Large intestine (tissue), 3 donors: ENCODE data around the gene PLEKHG4B. TPM values are rescaled to one million over a fixed set of nuclear protein-coding genes. Genes with fewer than 3 reads are reported as not detected.
"Not testable (repeated sequence)": the region's sequence is repeated elsewhere in the genome, so short reads cannot be mapped to it uniquely, and the experiment has no call there.

Source experiments
- DNase-seq, 2 donors: peaks; one replicate each; pipeline versions ENCODE4 v3.0.0 to v3.0.0-alpha.2; 2013
- H3K27ac ChIP-seq: one replicate; pipeline ENCODE4 v1.5.1; 2013; ENCODE audit warnings: low read length
- H3K27me3 ChIP-seq: 2 replicates; pipeline ENCODE4 v1.6.1; 2013; ENCODE audit warnings: low read length; ENCODE audit not compliant: control insufficient read depth, insufficient read depth
- H3K36me3 ChIP-seq: 2 replicates; pipeline ENCODE4 v1.6.1; 2013; ENCODE audit warnings: low read length; ENCODE audit not compliant: control insufficient read depth, insufficient read depth
- H3K4me1 ChIP-seq: one replicate; pipeline ENCODE4 v1.6.1; 2013; ENCODE audit warnings: low read length; ENCODE audit not compliant: control insufficient read depth, insufficient read depth
- H3K4me3 ChIP-seq: one replicate; pipeline ENCODE4 v1.5.1; 2013; ENCODE audit warnings: low read length
- H3K9me3 ChIP-seq: one replicate; pipeline ENCODE4 v1.6.1; 2013; ENCODE audit warnings: mild to moderate bottlenecking, low read depth, low read length, moderate library complexity; ENCODE audit not compliant: control insufficient read depth
- WGBS: methylation state at CpG from one replicate; pipeline ENCODE4 v1.1.5; 2013; ENCODE audit warnings: low lambda C conversion rate; ENCODE audit not compliant: insufficient coverage; 5-methylcytosine and 5-hydroxymethylcytosine counted together
- polyA plus RNA-seq: library from polyadenylated mRNA; unstranded; fragments of 120-200 nt; gene quantifications from one replicate; pipeline ENCODE4 v1.2.1, GENCODE V29; 2013

The PLEKHG4B gene
- polyA plus RNA-seq, 1 donor: 2.0 TPM

GRCh38 chr5:196350-196749 lies 104.4 kb downstream of the PLEKHG4B start:
- peaks cover 15% of the 10 kb centered on the region for H3K27me3 ChIP-seq
- H3K4me1 ChIP-seq: peaks cover 2% of the 10 kb centered on the region
- H3K27ac ChIP-seq: no peak overlapping the region
- no CpG with 5 or more reads among the region's 10 CpGs for WGBS
- no peaks in the 10 kb centered on the region for H3K9me3 ChIP-seq
- H3K36me3 ChIP-seq: peaks cover 2% of the 10 kb centered on the region
- DNase-seq: no peak
- H3K4me3 ChIP-seq: no peak overlapping the region

DNA sequence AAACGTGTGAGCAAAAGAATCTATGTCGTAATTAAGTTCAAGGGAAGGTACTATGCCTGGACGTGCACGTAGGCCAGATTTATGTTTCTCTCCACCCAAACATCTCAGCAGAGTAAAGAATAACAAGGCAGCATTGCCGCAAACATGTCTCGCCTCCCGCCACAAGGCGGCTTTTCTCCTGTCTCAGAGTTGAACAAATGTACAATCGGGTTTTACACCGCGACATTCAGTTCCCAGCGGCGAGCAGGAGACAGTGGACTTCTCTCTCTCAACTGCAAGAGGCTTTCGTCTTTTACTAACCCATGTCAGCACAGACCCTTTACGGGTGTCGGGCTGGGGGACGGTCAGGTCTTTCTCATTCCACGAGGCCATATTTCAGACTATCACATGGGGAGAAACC lies 105.1 kb downstream of the PLEKHG4B start:
- H3K27ac ChIP-seq, DNase-seq, H3K4me3 ChIP-seq, H3K9me3 ChIP-seq, H3K36me3 ChIP-seq, H3K4me1 ChIP-seq: not testable (repeated sequence)
- H3K27me3 ChIP-seq: peaks cover 10% of the 10 kb centered on the region
- WGBS: no CpG with 5 or more reads among the region's 18 CpGs

- WGBS: no CpG with 5 or more reads among the region's 12 CpGs
- no peaks in the 10 kb centered on the region for H3K9me3 ChIP-seq
- H3K27ac ChIP-seq: no peak overlapping the region
- peaks cover 2% of the 10 kb centered on the region for H3K36me3 ChIP-seq
- H3K27me3 ChIP-seq: peaks cover under 1% of the 10 kb centered on the region
- no peak overlapping the region for H3K4me3 ChIP-seq
- no peaks in the 10 kb centered on the region for H3K4me1 ChIP-seq
- no peak for DNase-seq
Measured at GRCh38 chr5:197892-198489, 106.0 kb downstream of the PLEKHG4B start.

DNA sequence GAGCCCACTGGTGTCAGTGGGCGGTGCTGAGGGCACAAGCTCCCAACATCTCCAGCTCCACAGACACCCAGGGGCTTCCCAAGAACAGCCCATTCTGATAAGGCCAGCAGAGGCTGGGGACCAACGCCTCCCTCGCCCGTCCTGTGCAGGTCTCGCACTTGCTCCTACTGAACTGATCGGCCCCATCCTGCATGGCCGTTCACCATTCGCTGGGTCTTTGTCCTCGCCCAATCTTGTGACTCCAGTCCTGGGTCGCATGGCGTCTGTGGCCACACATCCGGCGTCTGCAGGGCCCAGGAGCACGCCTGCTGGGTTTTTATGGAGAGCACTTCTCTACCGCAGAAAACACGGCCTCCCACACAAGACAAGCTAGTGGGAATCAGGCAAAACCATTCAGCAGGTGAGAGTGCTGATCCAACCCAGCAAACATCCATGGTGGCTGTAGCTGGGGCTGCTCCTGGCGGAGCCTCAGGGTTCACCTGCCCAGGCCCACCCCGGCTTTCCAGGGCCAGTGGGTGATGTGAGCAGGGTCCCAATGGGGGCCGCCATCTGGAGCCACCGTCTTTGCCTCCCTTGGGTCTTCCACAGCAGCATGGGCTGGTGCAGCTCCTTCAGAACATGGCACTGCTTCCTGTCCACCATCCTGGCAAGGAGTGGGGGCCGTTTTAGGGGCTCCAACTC lies 106.7 kb downstream of the PLEKHG4B start:
- H3K27ac ChIP-seq: no peak overlapping the region
- 80% methylated on average over 1 of the region's 21 CpGs for WGBS
- no peaks in the 10 kb centered on the region for H3K4me1 ChIP-seq
- no peak overlapping the region for H3K4me3 ChIP-seq
- H3K36me3 ChIP-seq: peaks cover 7% of the 10 kb centered on the region
- H3K27me3 ChIP-seq: no peaks in the 10 kb centered on the region
- no peak for DNase-seq
- H3K9me3 ChIP-seq: no peaks in the 10 kb centered on the region

GRCh38 chr5:199197-199949 lies 107.4 kb downstream of the PLEKHG4B start:
- Histone ChIP-seq H3K9me3 (no peaks in the 10 kb centered on the region), H3K36me3 (peaks cover 13% of the 10 kb centered on the region), H3K27me3 (no peaks in the 10 kb centered on the region), H3K4me1 (no peaks in the 10 kb centered on the region), H3K27ac (no peak overlapping the region), H3K4me3 (no peak overlapping the region)
- no peak for DNase-seq
- WGBS: no CpG with 5 or more reads among the region's 16 CpGs

GRCh38 chr5:199950-200645 lies 108.1 kb downstream of the PLEKHG4B start:
- Histone ChIP-seq H3K4me3 (no peak overlapping the region), H3K9me3 (no peaks in the 10 kb centered on the region), H3K4me1 (no peaks in the 10 kb centered on the region), H3K36me3 (peaks cover 16% of the 10 kb centered on the region), H3K27ac (no peak overlapping the region), H3K27me3 (no peaks in the 10 kb centered on the region)
- DNase-seq: no peak
- WGBS: 100% methylated on average over 1 of the region's 23 CpGs

- no peak for DNase-seq
- Histone ChIP-seq H3K9me3 (no peaks in the 10 kb centered on the region), H3K4me3 (no peak overlapping the region), H3K4me1 (no peaks in the 10 kb centered on the region), H3K27me3 (no peaks in the 10 kb centered on the region), H3K36me3 (peaks cover 25% of the 10 kb centered on the region), H3K27ac (no peak overlapping the region)
- WGBS: no CpG with 5 or more reads among the region's 4 CpGs
Measured at GRCh38 chr5:200985-201384, 109.0 kb downstream of the PLEKHG4B start.

- no peak for DNase-seq
- Histone ChIP-seq H3K27me3 (no peaks in the 10 kb centered on the region), H3K4me1 (no peaks in the 10 kb centered on the region), H3K27ac (no peak overlapping the region), H3K4me3 (no peak overlapping the region), H3K9me3 (no peaks in the 10 kb centered on the region), H3K36me3 (peaks cover 27% of the 10 kb centered on the region)
- WGBS: 93% methylated on average over 2 of the region's 8 CpGs
Measured at GRCh38 chr5:201672-202071, 109.7 kb downstream of the PLEKHG4B start.

GRCh38 chr5:203246-203930 lies 111.4 kb downstream of the PLEKHG4B start:
- WGBS: 100% methylated on average over 1 of the region's 26 CpGs
- no peak overlapping the region for H3K4me3 ChIP-seq

DNA sequence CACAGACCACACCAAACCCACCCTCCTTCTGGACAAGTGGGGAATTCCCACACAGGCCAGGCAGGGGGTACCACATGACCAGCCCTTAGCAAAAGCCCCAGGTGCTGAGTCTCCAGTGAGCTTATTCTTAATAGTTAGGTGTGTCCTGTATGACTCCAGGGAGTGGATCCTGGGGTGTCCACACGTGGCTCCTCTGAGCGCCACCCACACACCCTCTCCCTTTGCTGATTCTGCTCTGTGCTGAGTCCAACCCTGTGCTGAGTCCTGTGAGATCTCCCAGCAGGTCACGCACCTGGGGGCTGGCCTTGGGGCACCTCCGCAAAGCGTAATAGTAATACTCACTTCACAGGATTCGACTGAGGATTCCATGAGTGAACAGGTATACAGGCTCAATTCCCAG lies 112.0 kb downstream of the PLEKHG4B start:
- H3K4me3 ChIP-seq: no peak overlapping the region
- no peak overlapping the region for H3K27ac ChIP-seq
- H3K4me1 ChIP-seq: no peaks in the 10 kb centered on the region
- WGBS: no CpG with 5 or more reads among the region's 6 CpGs
- H3K36me3 ChIP-seq: peaks cover 28% of the 10 kb centered on the region
- no peak for DNase-seq
- H3K9me3 ChIP-seq: no peaks in the 10 kb centered on the region
- no peaks in the 10 kb centered on the region for H3K27me3 ChIP-seq

More at GRCh38 chr5:203246-203930, 111.4 kb downstream of the PLEKHG4B start:
- DNase-seq: no peak
- Histone ChIP-seq H3K4me1 (no peaks in the 10 kb centered on the region), H3K36me3 (peaks cover 30% of the 10 kb centered on the region), H3K9me3 (no peaks in the 10 kb centered on the region), H3K27ac (no peak overlapping the region), H3K27me3 (no peaks in the 10 kb centered on the region)
